Measurements from ENCODE around the gene CAPN1. TPM values are rescaled to one million over a fixed set of nuclear protein-coding genes. Genes with fewer than 3 reads are reported as not detected.

CAPN1 gene
- total and polyA plus RNA-seq, 8 donors: 80.5 to 248 (median 88.0) TPM

DNA sequence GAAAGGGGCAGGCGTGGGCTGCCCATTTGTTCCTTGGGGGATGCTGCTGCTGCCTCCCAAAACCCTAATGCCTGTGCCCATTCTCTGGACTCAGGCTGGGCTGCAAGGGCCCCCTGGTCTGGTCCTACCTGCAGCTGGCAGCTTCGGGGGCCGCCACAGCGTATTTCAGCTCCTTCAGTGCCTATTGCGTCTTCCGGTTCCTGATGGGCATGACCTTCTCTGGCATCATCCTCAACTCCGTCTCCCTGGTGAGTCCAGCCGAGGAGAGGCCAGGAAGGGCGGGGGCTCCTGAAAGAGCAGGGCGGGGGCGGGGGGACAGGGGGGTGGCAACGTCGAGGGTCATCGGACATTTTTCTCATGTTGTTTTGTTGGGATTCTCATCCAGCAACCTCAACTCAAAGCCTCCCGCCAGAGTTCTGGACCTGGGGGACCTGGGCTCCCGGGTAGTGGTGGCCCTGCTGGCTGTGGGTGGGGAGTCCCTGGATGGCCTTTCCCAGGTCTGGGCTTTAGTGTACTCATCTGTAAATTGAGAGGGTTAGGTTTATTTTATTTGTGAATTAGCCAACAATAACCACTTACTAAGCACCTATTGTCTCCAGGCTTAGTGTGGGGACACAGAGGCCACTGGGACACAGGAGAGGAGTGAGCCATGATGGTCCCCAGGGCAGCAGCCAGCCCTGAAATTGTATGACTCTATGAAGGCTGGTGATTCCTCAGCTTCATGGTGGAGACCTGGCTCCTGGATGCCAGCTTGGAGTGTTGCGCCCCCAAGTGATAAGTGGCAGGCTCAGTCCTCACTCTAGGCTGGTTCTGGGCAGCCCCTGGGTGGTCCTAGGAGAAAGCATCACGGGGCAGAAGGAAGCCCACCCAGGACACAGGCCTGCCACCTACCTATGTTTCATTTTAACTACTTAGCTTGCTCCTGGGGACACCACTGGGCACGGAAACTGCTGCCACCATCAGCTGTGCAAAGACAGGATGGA is 36.0 kb downstream of the CAPN1 start:
- no peaks in the 10 kb centered on the region for H3K9me3 ChIP-seq
- peaks cover 0 to 4% of the 10 kb centered on the region in 2 donors for H3K36me3 ChIP-seq
- TF ChIP-seq, protein P1, sequence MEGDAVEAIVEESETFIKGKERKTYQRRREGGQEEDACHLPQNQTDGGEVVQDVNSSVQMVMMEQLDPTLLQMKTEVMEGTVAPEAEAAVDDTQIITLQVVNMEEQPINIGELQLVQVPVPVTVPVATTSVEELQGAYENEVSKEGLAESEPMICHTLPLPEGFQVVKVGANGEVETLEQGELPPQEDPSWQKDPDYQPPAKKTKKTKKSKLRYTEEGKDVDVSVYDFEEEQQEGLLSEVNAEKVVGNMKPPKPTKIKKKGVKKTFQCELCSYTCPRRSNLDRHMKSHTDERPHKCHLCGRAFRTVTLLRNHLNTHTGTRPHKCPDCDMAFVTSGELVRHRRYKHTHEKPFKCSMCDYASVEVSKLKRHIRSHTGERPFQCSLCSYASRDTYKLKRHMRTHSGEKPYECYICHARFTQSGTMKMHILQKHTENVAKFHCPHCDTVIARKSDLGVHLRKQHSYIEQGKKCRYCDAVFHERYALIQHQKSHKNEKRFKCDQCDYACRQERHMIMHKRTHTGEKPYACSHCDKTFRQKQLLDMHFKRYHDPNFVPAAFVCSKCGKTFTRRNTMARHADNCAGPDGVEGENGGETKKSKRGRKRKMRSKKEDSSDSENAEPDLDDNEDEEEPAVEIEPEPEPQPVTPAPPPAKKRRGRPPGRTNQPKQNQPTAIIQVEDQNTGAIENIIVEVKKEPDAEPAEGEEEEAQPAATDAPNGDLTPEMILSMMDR (IDR thresholded peaks at IDR 0.05): no peak
- intact Hi-C loops (cut with DNase I): no loop called here
- H3K27me3 ChIP-seq: no peaks in the 10 kb centered on the region
- DNase-seq: peak in 1 of 4 donors; percentile 47
- H3K27ac ChIP-seq: no peak overlapping the region
- no peak overlapping the region for H3K4me3 ChIP-seq
- ATAC-seq: no peak
- peaks cover 0 to 23% of the 10 kb centered on the region in 2 donors for H3K4me1 ChIP-seq

DNA sequence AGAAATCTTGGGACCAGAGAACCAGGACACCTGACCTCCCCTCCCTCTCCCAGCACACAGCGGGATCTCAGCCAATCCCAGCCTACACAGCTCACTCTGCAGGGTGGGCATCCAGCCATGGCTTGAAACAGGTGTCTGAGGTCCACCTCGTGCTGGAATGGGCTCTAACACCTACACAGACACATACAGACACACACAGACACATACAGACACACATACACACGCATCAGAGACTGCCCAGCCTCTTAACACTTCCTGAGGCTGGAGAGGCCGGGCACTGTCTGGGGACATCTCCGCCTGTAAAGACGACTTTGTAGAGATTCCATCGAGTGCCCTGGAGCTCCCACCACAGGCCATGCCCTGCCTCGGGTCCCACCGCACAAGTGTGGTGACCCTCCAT is 36.7 kb downstream of the CAPN1 start:
- intact Hi-C loops (cut with DNase I): no loop called here
- Histone ChIP-seq H3K9me3 (no peaks in the 10 kb centered on the region), H3K27ac (no peak overlapping the region), H3K36me3 (peaks cover 0 to 4% of the 10 kb centered on the region in 2 donors), H3K4me3 (no peak overlapping the region), H3K4me1 (peaks cover 0 to 25% of the 10 kb centered on the region in 2 donors), H3K27me3 (no peaks in the 10 kb centered on the region)
- DNase-seq: peak in 1 of 4 donors; percentile 27
- TF ChIP-seq, protein P1 (IDR thresholded peaks at IDR 0.05): no peak
- no peak for ATAC-seq

DNA sequence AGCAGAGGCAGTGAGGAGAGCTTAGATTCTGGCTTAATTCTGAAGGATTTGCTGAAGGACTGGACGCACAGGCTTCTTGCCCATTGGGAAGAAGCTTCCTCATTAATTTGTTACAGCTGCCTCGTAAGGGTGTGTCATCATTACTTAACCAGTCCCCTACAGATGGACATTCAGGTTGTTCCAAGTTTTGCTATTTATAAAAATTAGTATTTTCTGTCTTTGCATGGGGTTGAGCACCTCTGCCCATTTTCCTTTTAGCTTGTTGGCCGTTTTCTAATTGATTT is 38.1 kb downstream of the CAPN1 start:
- no peak for ATAC-seq
- TF ChIP-seq, protein P1 (IDR thresholded peaks at IDR 0.05): no peak
- Histone ChIP-seq H3K27me3 (no peaks in the 10 kb centered on the region), H3K4me1 (peaks cover 0 to 26% of the 10 kb centered on the region in 2 donors), H3K9me3 (no peaks in the 10 kb centered on the region), H3K36me3 (peaks cover 0 to 4% of the 10 kb centered on the region in 2 donors), H3K27ac (no peak overlapping the region), H3K4me3 (no peak overlapping the region)
- no peak for DNase-seq
- intact Hi-C loops (cut with DNase I): no loop called here

DNA sequence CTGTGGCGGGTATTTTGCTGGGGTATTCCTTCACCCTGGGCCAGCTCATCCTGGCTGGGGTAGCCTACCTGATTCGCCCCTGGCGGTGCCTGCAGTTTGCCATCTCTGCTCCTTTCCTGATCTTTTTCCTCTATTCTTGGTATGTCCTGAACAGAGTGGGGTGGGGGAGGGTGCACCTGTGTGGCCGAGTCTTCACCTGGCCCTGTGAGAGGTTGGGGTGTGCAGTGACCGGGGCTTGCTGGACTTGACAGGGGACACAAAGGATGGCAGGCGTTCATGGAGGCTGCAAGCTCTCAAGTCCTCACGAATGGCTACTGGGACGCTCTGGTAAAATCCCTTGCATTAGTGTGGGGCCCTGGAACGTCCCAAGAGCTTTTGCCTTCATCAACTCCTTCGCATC is 39.3 kb downstream of the CAPN1 start:
- DNase-seq: peak in 1 of 4 donors; percentile 15
- Histone ChIP-seq H3K9me3 (no peaks in the 10 kb centered on the region), H3K27ac (no peak overlapping the region), H3K4me1 (peaks cover 8 to 37% of the 10 kb centered on the region in 2 donors), H3K36me3 (peaks cover 0 to 4% of the 10 kb centered on the region in 2 donors), H3K4me3 (no peak overlapping the region), H3K27me3 (no peaks in the 10 kb centered on the region)
- TF ChIP-seq, protein P1 (IDR thresholded peaks at IDR 0.05): no peak
- ATAC-seq: no peak
- intact Hi-C loops (cut with DNase I): no loop called here

DNA sequence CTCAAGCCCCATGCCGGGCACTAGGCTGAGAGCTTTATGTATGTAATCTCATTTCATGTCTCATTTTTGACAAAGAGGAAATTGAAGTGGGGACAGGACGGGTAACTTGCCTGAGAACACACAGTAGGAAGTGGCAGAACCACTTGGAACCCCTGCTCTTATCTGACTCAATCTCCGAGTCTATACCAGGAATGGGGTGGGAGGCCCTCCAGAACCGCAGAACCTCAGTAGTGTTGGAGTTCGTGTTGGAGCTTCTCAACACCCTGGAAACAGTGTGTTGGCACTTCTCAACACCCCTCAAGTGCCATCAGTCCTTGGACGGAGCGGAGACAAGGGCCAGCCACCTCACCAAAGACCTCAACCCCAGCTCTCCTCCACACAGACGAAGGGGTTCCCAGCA is 41.3 kb downstream of the CAPN1 start:
- peaks cover 0 to 4% of the 10 kb centered on the region in 2 donors for H3K36me3 ChIP-seq
- TF ChIP-seq, protein P1 (IDR thresholded peaks at IDR 0.05): no peak
- H3K9me3 ChIP-seq: no peaks in the 10 kb centered on the region
- peaks cover 11 to 41% of the 10 kb centered on the region in 2 donors for H3K4me1 ChIP-seq
- H3K27me3 ChIP-seq: no peaks in the 10 kb centered on the region
- no peak for DNase-seq
- peak; percentile 52 for ATAC-seq
- intact Hi-C loops (cut with DNase I): no loop called here
- peak overlapping the region in 1 of 2 donors; percentile 65 for H3K27ac ChIP-seq
- no peak overlapping the region for H3K4me3 ChIP-seq

All from left lung (tissue), 10 donors.